OCI-LY3 (cell line): ENCODE measurements around the gene CPXM2.

ENCODE experiments used
- H2AFZ ChIP-seq: fragments of 200-600, 300-600 bp; shearing (Covaris generic); 2 replicates; pipeline ENCODE4 v1.6.0; 2014; ENCODE audit warnings: antibody characterized with exemption, low read depth, low read length
- H3K27ac ChIP-seq: fragments of 200-600, 300-600 bp; sonication (generic); 2 replicates; pipeline ENCODE4 v1.5.1; 2014; ENCODE audit warnings: mild to moderate bottlenecking, low read length, moderate library complexity, mixed read lengths
- H3K27me3 ChIP-seq: fragments of 200-600, 300-600 bp; sonication (generic); 2 replicates; pipeline ENCODE4 v1.6.1; 2014; ENCODE audit warnings: low read depth, low read length, mixed read lengths
- H3K36me3 ChIP-seq: fragments of 200-600, 300-600 bp; sonication (generic); replicated peaks from 2 replicates; pipeline ENCODE3; 2014; ENCODE audit warnings: low read depth, low read length, mixed read lengths
- H3K4me1 ChIP-seq: fragments of 300-600, 200-600 bp; sonication (generic); 2 replicates; pipeline ENCODE4 v1.6.1; 2014; ENCODE audit warnings: low read length, mixed read lengths
- H3K4me2 ChIP-seq: fragments of 200-600, 300-600 bp; sonication (generic); 2 replicates; pipeline ENCODE4 v1.6.1; 2014; ENCODE audit warnings: low read length, mixed read lengths
- H3K4me3 ChIP-seq: fragments of 300-600, 200-600 bp; sonication (generic); 2 replicates; pipeline ENCODE4 v1.5.1; 2014; ENCODE audit warnings: antibody characterized with exemption, mild to moderate bottlenecking, low read length, moderate library complexity
- H3K79me2 ChIP-seq: fragments of 300-600, 200-600 bp; shearing (Covaris generic); 2 replicates; pipeline ENCODE4 v1.6.1; 2014; ENCODE audit warnings: mild to moderate bottlenecking, low read length, mixed read lengths
- H3K9ac ChIP-seq: fragments of 300-600, 200-600 bp; shearing (Covaris generic); 2 replicates; pipeline ENCODE4 v1.6.0; 2014; ENCODE audit warnings: mild to moderate bottlenecking, low read length, moderate library complexity
- H3K9me3 ChIP-seq: fragments of 200-600, 300-600 bp; shearing (Covaris generic); 2 replicates; pipeline ENCODE4 v1.6.1; 2014; ENCODE audit warnings: low read length, mixed read lengths; ENCODE audit not compliant: insufficient read depth
- H4K20me1 ChIP-seq: fragments of 200-600, 300-600 bp; sonication (generic); 2 replicates; pipeline ENCODE4 v1.6.1; 2016; ENCODE audit warnings: low read length, mixed read lengths; ENCODE audit not compliant: insufficient read depth
- EZH2phosphoT487 ChIP-seq: fragments of 200-600 bp; shearing (Covaris generic); IDR thresholded peaks from 2 replicates; pipeline ENCODE4 v1.6.1; 2018; ENCODE audit warnings: antibody characterized with exemption, mixed run types, low read depth
- TF ChIP-seq, protein P1 (sequence below): fragments of 200-600, 300-600 bp; sonication (generic); IDR thresholded peaks from 2 replicates; pipeline ENCODE4 v1.5.1; 2014; ENCODE audit warnings: antibody characterized with exemption, low read length, low read depth

CPXM2 gene

DNA sequence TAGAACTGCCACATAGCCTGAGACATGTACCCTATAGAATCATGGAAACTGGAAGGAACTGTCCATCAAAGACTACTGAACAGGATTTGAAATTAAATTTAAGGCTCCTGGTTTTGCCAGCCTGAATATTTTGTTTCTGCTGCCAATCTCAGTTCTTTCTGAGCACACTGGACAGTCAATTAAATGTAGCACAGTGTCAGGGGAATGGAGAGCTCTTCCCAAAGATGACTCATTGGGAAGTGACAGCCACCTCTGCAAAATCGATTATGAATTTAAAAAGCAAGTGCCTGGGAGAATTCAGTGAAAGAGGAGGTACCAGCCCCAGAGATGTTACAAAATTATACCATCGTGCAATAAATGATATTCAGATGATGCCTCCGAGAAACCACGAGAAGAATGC is 47.8 kb downstream of the CPXM2 start:
- Histone ChIP-seq H3K9ac (no peak overlapping the region), H2AFZ (no peak overlapping the region), H3K27me3 (no peaks in the 10 kb centered on the region; the same call in 1 of the 2 replicates), H3K27ac (no peak overlapping the region), H4K20me1 (no peaks in the 10 kb centered on the region), H3K9me3 (no peaks in the 10 kb centered on the region), H3K36me3 (no peaks in the 10 kb centered on the region), H3K79me2 (no peaks in the 10 kb centered on the region), H3K4me2 (no peak overlapping the region), H3K4me1 (no peaks in the 10 kb centered on the region), H3K4me3 (no peak overlapping the region)
- TF ChIP-seq, protein P1, sequence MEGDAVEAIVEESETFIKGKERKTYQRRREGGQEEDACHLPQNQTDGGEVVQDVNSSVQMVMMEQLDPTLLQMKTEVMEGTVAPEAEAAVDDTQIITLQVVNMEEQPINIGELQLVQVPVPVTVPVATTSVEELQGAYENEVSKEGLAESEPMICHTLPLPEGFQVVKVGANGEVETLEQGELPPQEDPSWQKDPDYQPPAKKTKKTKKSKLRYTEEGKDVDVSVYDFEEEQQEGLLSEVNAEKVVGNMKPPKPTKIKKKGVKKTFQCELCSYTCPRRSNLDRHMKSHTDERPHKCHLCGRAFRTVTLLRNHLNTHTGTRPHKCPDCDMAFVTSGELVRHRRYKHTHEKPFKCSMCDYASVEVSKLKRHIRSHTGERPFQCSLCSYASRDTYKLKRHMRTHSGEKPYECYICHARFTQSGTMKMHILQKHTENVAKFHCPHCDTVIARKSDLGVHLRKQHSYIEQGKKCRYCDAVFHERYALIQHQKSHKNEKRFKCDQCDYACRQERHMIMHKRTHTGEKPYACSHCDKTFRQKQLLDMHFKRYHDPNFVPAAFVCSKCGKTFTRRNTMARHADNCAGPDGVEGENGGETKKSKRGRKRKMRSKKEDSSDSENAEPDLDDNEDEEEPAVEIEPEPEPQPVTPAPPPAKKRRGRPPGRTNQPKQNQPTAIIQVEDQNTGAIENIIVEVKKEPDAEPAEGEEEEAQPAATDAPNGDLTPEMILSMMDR, result no peak
- no peak for TF ChIP-seq EZH2phosphoT487

DNA sequence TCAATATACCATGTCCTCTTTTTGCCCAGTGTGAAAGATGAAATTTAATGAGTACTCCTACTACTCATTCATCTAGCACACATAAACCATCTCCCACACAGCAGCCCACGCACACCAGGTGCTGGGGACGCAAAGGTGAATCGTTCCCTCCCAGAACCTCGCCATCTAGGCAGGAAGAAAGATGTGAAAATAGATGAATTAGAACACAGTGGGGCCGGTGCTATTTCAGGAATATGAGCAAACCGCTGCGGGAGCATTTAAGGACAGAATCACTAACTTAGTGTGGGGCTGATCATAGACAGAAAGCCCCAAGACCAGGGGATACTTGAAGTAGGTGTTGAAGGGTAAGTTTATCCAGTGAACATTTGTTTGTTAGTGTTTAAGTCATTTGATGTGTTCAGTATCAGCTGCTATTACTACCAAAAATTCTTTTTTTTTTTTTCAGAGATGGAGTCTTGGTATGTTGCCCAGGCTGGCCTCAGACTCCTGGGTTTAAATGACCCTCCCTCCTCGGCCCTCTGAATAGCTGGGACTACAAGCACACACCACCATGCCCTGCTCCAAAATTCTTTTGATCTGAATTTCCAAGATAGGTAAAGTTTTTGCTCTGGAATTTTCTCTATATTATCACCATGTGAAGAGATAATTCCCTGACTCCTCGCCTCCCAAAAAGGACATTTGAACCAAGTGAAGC is 48.8 kb downstream of the CPXM2 start:
- no peak overlapping the region for H3K4me2 ChIP-seq
- H3K79me2 ChIP-seq, result no peaks in the 10 kb centered on the region
- H2AFZ ChIP-seq, result no peak overlapping the region
- no peaks in the 10 kb centered on the region for H3K4me1 ChIP-seq
- H3K9me3 ChIP-seq, result no peaks in the 10 kb centered on the region
- no peak overlapping the region for H3K9ac ChIP-seq
- H3K27me3 ChIP-seq, result peaks cover 3% of the 10 kb centered on the region; the same call in 1 of the 2 replicates
- no peak overlapping the region for H3K27ac ChIP-seq
- TF ChIP-seq, protein P1, result no peak
- TF ChIP-seq EZH2phosphoT487, result no peak
- H3K4me3 ChIP-seq, result no peak overlapping the region
- H4K20me1 ChIP-seq, result no peaks in the 10 kb centered on the region
- H3K36me3 ChIP-seq, result no peaks in the 10 kb centered on the region

DNA sequence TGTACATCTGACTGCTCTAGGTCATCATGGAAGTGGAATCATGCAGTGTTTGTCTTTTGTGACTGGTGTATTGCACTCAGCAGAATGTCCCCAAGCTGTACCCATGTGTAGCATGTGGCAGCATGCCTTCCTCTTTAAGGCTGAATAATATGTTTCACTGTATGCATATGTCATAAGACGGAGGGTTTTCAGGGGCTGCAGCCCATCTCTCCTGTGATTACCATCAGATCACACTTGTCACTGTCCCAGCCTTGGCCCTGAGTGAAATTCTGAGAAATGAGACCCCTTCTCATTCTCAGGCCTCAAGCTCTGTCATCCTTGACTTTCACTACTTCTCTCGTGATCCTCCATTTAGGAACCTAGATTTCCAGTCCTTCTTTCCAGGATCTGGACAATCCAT is 50.0 kb downstream of the CPXM2 start:
- no peaks in the 10 kb centered on the region for H3K36me3 ChIP-seq
- no peak overlapping the region for H3K4me2 ChIP-seq
- no peak overlapping the region for H3K27ac ChIP-seq
- H3K9me3 ChIP-seq, result no peaks in the 10 kb centered on the region
- no peak for TF ChIP-seq EZH2phosphoT487
- TF ChIP-seq, protein P1, result no peak
- no peak overlapping the region for H3K9ac ChIP-seq
- H3K4me1 ChIP-seq, result no peaks in the 10 kb centered on the region
- H3K4me3 ChIP-seq, result no peak overlapping the region
- no peak overlapping the region for H2AFZ ChIP-seq
- peaks cover 3% of the 10 kb centered on the region; the same call in 1 of the 2 replicates for H3K27me3 ChIP-seq
- no peaks in the 10 kb centered on the region for H3K79me2 ChIP-seq
- H4K20me1 ChIP-seq, result no peaks in the 10 kb centered on the region

- H3K27ac ChIP-seq, result no peak overlapping the region
- no peaks in the 10 kb centered on the region for H4K20me1 ChIP-seq
- H3K4me2 ChIP-seq, result no peak overlapping the region
- no peak overlapping the region for H2AFZ ChIP-seq
- no peak overlapping the region for H3K9ac ChIP-seq
- no peaks in the 10 kb centered on the region for H3K4me1 ChIP-seq
- no peaks in the 10 kb centered on the region for H3K79me2 ChIP-seq
- H3K9me3 ChIP-seq, result no peaks in the 10 kb centered on the region
- H3K27me3 ChIP-seq, result peaks cover 7% of the 10 kb centered on the region; the same call in 1 of the 2 replicates
- H3K4me3 ChIP-seq, result no peak overlapping the region
- TF ChIP-seq, protein P1, result no peak
- no peak for TF ChIP-seq EZH2phosphoT487
- H3K36me3 ChIP-seq, result no peaks in the 10 kb centered on the region
These were observed 50.5 kb downstream of the CPXM2 start for GRCh38 chr10:123841115-123841514.
